Neural crest cell (in vitro differentiated cells): ENCODE data around the gene ERCC5. TPM values are rescaled to one million over a fixed set of nuclear protein-coding genes. Genes with fewer than 3 reads are reported as not detected.

ENCODE experiments used
- DNase-seq: peaks from one replicate; pipeline ENCODE4 v3.0.0; 2021; ENCODE audit warnings: low read depth, mixed read lengths, low spot score
- H3K27ac Mint-ChIP-seq: one replicate; pipeline ENCODE4 v1.8.0; 2021; ENCODE audit warnings: mild to moderate bottlenecking, mixed read lengths; ENCODE audit not compliant: unreplicated experiment
- H3K27me3 Mint-ChIP-seq: 2 replicates; pipeline ENCODE4 v1.8.0; 2021; ENCODE audit warnings: low read depth, mild to moderate bottlenecking, mixed read lengths
- H3K36me3 Mint-ChIP-seq: 2 replicates; pipeline ENCODE4 v1.8.0; 2021; ENCODE audit warnings: low read depth, mild to moderate bottlenecking, mixed read lengths
- H3K4me1 Mint-ChIP-seq: 2 replicates; pipeline ENCODE4 v1.8.0; 2021; ENCODE audit warnings: mixed read lengths
- H3K4me3 Mint-ChIP-seq: one replicate; pipeline ENCODE4 v1.8.0; 2021; ENCODE audit warnings: mild to moderate bottlenecking, mixed read lengths
- H3K9me3 Mint-ChIP-seq: 2 replicates; pipeline ENCODE4 v1.8.0; 2021; ENCODE audit warnings: mixed read lengths
- CTCF ChIP-seq: fragments of 200-600 bp; sonication (generic); conservative IDR thresholded peaks from 2 replicates; pipeline ENCODE4 v1.5.0; 2021; ENCODE audit warnings: antibody characterized with exemption, mild to moderate bottlenecking
- total RNA-seq: library from RNA; stranded (reverse); gene quantifications from 2 replicates; pipeline ENCODE4 v1.2.1, GENCODE V29; 2021

The ERCC5 gene
- total RNA-seq, 1 donor from 2014 or later = 39.2 TPM

- Mint-ChIP-seq H3K36me3 (peaks cover 17% of the 10 kb centered on the region), H3K27ac (no peak overlapping the region), H3K4me3 (no peak overlapping the region), H3K27me3 (no peaks in the 10 kb centered on the region), H3K9me3 (peaks cover 2% of the 10 kb centered on the region), H3K4me1 (peaks cover 14% of the 10 kb centered on the region)
- DNase-seq = no peak
- no peak for TF ChIP-seq CTCF
Observed at GRCh38 chr13:102815788-102816187, 30.0 kb upstream of the ERCC5 start.

DNA sequence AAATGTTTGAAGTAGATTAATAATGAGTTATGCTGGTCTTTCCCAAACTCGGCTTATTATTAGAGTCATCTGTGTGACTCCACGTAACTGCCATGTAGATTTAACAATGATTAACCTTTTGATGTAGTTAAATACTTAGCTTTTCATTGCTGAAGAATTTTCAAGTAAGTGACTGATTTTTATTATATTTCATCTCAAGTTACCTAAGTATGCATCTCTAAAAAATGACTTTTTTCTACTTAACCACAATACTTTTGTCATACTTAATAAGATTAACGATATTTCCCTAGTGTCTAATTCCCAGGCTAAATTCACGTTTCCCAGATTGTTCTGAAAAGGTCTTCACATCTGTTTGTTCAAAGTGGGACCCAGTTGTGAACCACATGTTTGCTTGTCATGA, 29.1 kb upstream of the ERCC5 start:
- Mint-ChIP-seq H3K36me3 (peaks cover 14% of the 10 kb centered on the region), H3K4me3 (no peak overlapping the region), H3K9me3 (peaks cover 2% of the 10 kb centered on the region), H3K4me1 (peaks cover 14% of the 10 kb centered on the region), H3K27me3 (no peaks in the 10 kb centered on the region), H3K27ac (no peak overlapping the region)
- DNase-seq = no peak
- TF ChIP-seq CTCF = no peak

DNA sequence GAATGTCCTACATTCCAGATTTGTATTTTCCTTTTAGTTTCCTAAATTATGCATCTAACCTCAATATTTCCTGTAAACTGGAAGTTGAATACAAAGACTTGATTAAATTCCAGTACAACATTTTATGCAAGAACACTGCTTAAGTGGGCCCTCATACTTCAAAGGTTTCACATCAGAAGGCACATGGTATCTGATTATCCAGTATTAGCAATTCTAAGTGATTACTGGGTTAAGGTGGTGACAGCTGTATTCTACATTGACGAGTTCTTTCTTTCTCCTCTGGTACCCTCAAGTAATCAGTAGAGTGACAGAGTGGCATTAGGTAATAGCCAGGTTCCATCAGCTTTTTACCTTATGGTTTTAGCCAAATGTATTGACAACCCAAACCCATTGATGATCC, 28.6 kb upstream of the ERCC5 start:
- H3K27me3 Mint-ChIP-seq = no peaks in the 10 kb centered on the region
- peaks cover 13% of the 10 kb centered on the region for H3K36me3 Mint-ChIP-seq
- H3K4me3 Mint-ChIP-seq = no peak overlapping the region
- no peak overlapping the region for H3K27ac Mint-ChIP-seq
- no peak for DNase-seq
- TF ChIP-seq CTCF = no peak
- no peaks in the 10 kb centered on the region for H3K9me3 Mint-ChIP-seq
- peaks cover 13% of the 10 kb centered on the region for H3K4me1 Mint-ChIP-seq

DNA sequence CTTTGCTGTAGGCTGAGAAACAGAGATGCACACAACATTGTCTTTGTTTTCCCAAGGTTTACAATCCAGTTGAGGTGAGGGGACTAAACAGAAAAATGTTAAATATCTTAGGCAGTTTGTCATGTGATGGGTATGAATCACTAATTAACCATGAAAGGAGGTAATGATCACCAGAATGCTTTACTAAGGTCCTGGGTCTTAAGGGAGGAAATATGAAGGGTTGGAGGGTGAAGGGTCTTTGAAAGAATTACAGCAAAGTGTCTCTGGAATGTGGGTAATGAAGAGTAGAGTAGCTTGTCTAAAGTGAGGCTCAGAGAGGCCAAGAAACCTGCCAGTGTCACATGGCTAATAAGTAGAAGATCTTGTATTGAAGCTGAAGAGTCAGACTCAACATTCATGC, 27.9 kb upstream of the ERCC5 start:
- Mint-ChIP-seq H3K27me3 (no peaks in the 10 kb centered on the region), H3K4me1 (peaks cover 11% of the 10 kb centered on the region), H3K36me3 (peaks cover 19% of the 10 kb centered on the region), H3K4me3 (no peak overlapping the region), H3K9me3 (peaks cover 3% of the 10 kb centered on the region), H3K27ac (no peak overlapping the region)
- DNase-seq = no peak
- TF ChIP-seq CTCF = no peak

GRCh38 chr13:102825400-102825799, 20.4 kb upstream of the ERCC5 start:
- Mint-ChIP-seq H3K36me3 (peaks cover 21% of the 10 kb centered on the region), H3K27ac (no peak overlapping the region), H3K9me3 (peaks cover 4% of the 10 kb centered on the region), H3K4me3 (no peak overlapping the region), H3K27me3 (no peaks in the 10 kb centered on the region), H3K4me1 (peaks cover 5% of the 10 kb centered on the region)
- no peak for DNase-seq
- TF ChIP-seq CTCF = no peak
